SK-N-SH (cell line): Measurements from ENCODE around the gene DENND1C.

ENCODE experiments used
- CTCF ChIP-seq: fragments of 200-600 bp; sonication (generic); IDR thresholded peaks from 2 replicates; pipeline ENCODE4 v1.6.1; 2017; ENCODE audit warnings: antibody characterized with exemption, mild to moderate bottlenecking, moderate library complexity
- EP300 ChIP-seq, 2 experiments: IDR thresholded peaks; 2 replicates each; pipeline versions ENCODE4 v1.4.0 to v1.6.1; 2012; ENCODE audit warnings: borderline replicate concordance in 1 of 2, low read depth in 1 of 2, low read length in 1 of 2
- EZH2phosphoT487 ChIP-seq: fragments of 200-600 bp; sonication (generic); IDR thresholded peaks from 2 replicates; pipeline ENCODE4 v1.6.1; 2017; ENCODE audit warnings: low read depth, mixed run types, mild to moderate bottlenecking, antibody characterized with exemption, moderate library complexity, borderline replicate concordance
- GATA2 ChIP-seq: sonication (generic); formaldehyde crosslinking; IDR thresholded peaks from 2 replicates; pipeline ENCODE4 v1.5.0; 2020; ENCODE audit warnings: mild to moderate bottlenecking, missing genetic modification reagents
- RCOR1 ChIP-seq: fragments of 150-350 bp; IDR thresholded peaks from 2 replicates; pipeline ENCODE4 v1.6.1; 2017; ENCODE audit warnings: antibody characterized with exemption, low read length
- RFX5 ChIP-seq: IDR thresholded peaks from 2 replicates; pipeline ENCODE4 v1.6.1; 2012; ENCODE audit warnings: mild to moderate bottlenecking, improper control_type of control experiment, low read length
- USF2 ChIP-seq: fragments of 150-350 bp; IDR thresholded peaks from 2 replicates; pipeline ENCODE4 v1.6.1; 2017; ENCODE audit warnings: antibody characterized with exemption, low read length, low read depth, borderline replicate concordance
- TF ChIP-seq, protein P1 (sequence below): IDR thresholded peaks from 2 replicates; pipeline ENCODE4; 2012

GRCh38 chr19:6464070-6464873 lies 17.3 kb downstream of the DENND1C start, which contains the start of gene CRB3:
- no peak for TF ChIP-seq EP300 (IDR thresholded peaks at IDR 0.05; ENCODE audit: borderline replicate concordance in 1 of 2, low read depth in 1 of 2, low read length in 1 of 2)
- TF ChIP-seq CTCF = no peak
- no peak for TF ChIP-seq RCOR1
- no peak for TF ChIP-seq USF2
- TF ChIP-seq RFX5 = no peak
- TF ChIP-seq GATA2 (CRISPR knock-in tag) = no peak
- TF ChIP-seq EZH2phosphoT487 = no peak
- TF ChIP-seq, protein P1, sequence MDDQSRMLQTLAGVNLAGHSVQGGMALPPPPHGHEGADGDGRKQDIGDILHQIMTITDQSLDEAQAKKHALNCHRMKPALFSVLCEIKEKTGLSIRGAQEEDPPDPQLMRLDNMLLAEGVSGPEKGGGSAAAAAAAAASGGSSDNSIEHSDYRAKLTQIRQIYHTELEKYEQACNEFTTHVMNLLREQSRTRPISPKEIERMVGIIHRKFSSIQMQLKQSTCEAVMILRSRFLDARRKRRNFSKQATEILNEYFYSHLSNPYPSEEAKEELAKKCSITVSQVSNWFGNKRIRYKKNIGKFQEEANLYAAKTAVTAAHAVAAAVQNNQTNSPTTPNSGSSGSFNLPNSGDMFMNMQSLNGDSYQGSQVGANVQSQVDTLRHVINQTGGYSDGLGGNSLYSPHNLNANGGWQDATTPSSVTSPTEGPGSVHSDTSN = no peak
